Measurements from ENCODE around the gene FAXDC2.

Gene FAXDC2

DNA sequence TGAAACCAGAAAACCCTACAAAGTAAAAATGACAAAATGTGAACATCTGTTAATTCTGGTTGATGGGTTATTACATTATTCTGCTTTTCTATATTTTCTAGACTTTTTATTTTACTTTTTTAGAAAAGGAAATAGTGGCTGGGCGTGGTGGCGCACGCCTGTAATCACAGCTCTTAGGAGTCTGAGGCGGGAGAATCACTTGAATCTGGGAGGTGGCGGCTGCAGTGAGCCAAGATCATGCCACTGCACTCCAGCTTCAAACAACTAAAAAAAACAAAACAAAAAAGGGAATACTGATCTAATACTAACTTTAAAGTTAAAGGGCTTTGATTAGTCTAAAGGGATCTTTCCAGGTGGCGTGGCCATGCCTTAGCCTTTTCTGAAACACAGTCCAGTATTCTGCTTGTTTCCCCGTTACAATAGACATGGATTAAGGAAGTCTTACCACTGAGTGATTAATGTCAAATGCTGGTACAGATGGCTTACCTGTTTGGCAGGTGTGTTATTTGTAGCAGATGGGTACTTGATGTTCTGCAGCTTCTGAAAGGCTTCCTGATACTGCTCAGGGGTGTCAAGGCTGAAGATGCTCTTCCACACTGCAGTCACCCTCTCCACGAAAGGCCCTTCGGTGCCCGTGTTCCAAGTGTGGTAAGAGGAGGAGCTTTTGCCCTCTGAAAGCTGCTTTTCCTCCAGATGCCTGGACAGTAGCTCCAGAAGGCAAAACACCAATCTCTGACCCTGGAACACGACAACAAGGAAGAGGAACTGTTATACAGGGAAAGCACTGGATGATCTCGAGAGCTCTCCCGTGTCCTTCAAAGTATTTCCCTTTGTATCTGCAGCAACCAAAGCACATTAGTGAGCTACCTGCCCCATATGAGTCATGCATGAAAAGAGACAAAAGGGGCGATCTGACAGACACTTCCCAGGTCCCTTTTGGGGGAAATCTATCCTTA, 45.5 kb upstream of the FAXDC2 start:
- H3K27me3 ChIP-seq (replicated peaks) = no peaks in the 10 kb centered on the region
- H3K36me3 ChIP-seq (replicated peaks) = peaks cover 43% of the 10 kb centered on the region
- in situ Hi-C loops (cut with HindIII; ENCODE audit: low pct_ligation_motif_present, low sequenced_read_pairs) = no loop called here
- DNase-seq = no peak
- TF ChIP-seq, protein P1, sequence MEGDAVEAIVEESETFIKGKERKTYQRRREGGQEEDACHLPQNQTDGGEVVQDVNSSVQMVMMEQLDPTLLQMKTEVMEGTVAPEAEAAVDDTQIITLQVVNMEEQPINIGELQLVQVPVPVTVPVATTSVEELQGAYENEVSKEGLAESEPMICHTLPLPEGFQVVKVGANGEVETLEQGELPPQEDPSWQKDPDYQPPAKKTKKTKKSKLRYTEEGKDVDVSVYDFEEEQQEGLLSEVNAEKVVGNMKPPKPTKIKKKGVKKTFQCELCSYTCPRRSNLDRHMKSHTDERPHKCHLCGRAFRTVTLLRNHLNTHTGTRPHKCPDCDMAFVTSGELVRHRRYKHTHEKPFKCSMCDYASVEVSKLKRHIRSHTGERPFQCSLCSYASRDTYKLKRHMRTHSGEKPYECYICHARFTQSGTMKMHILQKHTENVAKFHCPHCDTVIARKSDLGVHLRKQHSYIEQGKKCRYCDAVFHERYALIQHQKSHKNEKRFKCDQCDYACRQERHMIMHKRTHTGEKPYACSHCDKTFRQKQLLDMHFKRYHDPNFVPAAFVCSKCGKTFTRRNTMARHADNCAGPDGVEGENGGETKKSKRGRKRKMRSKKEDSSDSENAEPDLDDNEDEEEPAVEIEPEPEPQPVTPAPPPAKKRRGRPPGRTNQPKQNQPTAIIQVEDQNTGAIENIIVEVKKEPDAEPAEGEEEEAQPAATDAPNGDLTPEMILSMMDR (IDR thresholded peaks at IDR 0.05; ENCODE audit: low read depth, low read length, missing control alignments) = no peak
- H3K4me3 ChIP-seq (ENCODE audit: low read depth, low read length) = no peak overlapping the region
- H3K27ac ChIP-seq = no peak overlapping the region

DNA sequence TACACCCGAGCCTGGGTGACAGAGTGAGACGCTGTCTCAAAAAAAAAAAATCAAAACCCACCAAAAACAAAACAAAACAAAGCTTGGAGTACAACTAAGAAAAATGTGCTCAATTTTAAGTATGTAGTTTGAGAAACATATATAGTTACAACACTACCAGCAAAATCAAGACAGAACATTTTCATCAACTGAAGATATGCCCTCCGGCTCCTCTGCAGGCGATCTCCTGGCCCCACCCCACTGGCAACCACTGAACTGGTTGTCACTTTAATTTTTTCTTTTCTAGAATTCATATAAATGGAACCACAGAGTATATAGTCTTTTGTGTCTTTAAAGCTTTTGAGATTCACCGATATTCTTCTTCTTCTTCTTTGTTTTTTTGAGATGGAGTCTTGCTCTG, 43.0 kb upstream of the FAXDC2 start:
- Histone ChIP-seq H3K27me3 (replicated peaks) (no peaks in the 10 kb centered on the region), H3K4me3 (ENCODE audit: low read depth, low read length) (no peak overlapping the region), H3K27ac (no peak overlapping the region), H3K36me3 (replicated peaks) (peaks cover 51% of the 10 kb centered on the region)
- no peak for DNase-seq
- TF ChIP-seq, protein P1 (IDR thresholded peaks at IDR 0.05; ENCODE audit: low read depth, low read length, missing control alignments) = no peak
- in situ Hi-C loops (cut with HindIII; ENCODE audit: low pct_ligation_motif_present, low sequenced_read_pairs) = no loop called here

DNA sequence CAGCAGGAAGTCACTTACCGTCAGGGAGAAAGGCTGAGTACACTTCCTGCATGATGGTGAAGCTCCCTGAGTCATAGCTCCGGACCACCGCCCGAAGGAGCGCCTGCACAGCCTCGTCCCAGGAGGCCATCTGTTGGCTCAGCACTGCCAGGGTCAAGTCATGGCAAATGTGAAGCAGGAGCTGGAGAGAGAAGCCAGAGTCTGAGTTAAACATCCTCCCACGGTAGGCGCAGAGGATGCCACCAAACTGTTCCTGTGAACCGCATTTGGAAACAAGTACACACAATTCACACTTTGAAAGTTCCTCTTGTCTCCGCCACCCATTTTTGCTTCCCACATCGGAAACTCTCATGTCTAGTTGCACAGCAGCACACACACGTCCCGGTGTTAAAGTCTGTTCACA, 42.0 kb upstream of the FAXDC2 start:
- peak; percentile 16 for DNase-seq
- peaks cover 55% of the 10 kb centered on the region for H3K36me3 ChIP-seq (replicated peaks)
- no peak overlapping the region for H3K27ac ChIP-seq
- TF ChIP-seq, protein P1 (IDR thresholded peaks at IDR 0.05; ENCODE audit: low read depth, low read length, missing control alignments) = no peak
- in situ Hi-C loops (cut with HindIII; ENCODE audit: low pct_ligation_motif_present, low sequenced_read_pairs) = no loop called here
- no peaks in the 10 kb centered on the region for H3K27me3 ChIP-seq (replicated peaks)
- no peak overlapping the region for H3K4me3 ChIP-seq (ENCODE audit: low read depth, low read length)

DNA sequence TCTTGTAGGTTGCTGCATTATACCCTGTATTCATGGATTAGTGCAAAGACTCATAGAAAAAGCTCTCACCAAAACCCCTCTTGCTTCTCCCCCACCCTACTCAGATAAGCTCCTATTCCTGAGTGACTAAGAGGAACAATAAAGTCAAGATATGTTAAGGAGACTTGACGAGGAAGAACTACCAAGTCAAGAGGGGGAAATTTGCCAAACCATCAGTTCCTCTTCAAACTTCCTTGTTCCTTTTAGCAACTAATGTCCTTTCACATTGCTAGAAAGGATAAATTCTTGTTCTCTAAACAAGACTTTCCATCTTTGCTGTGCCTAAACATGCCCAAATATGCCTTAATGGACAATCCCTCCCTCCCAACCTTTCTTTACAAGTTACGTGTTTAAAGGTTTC, 35.0 kb upstream of the FAXDC2 start:
- Histone ChIP-seq H3K27me3 (replicated peaks) (no peaks in the 10 kb centered on the region), H3K27ac (no peak overlapping the region), H3K4me3 (ENCODE audit: low read depth, low read length) (no peak overlapping the region), H3K36me3 (replicated peaks) (peaks cover 42% of the 10 kb centered on the region)
- no peak for DNase-seq
- TF ChIP-seq, protein P1 (IDR thresholded peaks at IDR 0.05; ENCODE audit: low read depth, low read length, missing control alignments) = no peak
- in situ Hi-C loops (cut with HindIII; ENCODE audit: low pct_ligation_motif_present, low sequenced_read_pairs) = no loop called here

DNA sequence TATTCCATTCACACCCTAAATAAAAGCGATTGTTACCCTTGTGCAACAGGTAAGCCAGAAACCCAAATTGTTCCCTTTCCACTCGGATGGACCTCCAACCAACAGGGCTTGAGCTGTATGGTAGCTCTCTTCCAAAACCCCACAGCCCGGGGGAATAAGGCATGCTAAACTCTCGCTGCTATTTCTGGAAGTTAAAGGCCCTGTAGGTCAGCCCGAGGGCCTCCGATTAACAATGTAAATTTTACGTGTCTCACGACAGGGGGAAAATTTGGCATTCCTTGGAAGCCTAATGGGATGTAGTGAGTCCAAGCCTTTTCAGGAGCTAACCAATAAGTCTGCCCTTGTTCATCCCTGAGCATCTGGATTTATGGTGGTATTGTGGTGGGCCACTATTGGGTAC, 34.0 kb upstream of the FAXDC2 start:
- in situ Hi-C loops (cut with HindIII; ENCODE audit: low pct_ligation_motif_present, low sequenced_read_pairs) = no loop called here
- Histone ChIP-seq H3K36me3 (replicated peaks) (peaks cover 36% of the 10 kb centered on the region), H3K4me3 (ENCODE audit: low read depth, low read length) (no peak overlapping the region), H3K27ac (no peak overlapping the region), H3K27me3 (replicated peaks) (no peaks in the 10 kb centered on the region)
- DNase-seq = no peak
- TF ChIP-seq, protein P1 (IDR thresholded peaks at IDR 0.05; ENCODE audit: low read depth, low read length, missing control alignments) = no peak

Data from brain microvascular endothelial cell (primary cell).